Bronchial epithelial cell (primary cell): ENCODE measurements around the gene POMT1. TPM values are rescaled to one million over a fixed set of nuclear protein-coding genes. Genes with fewer than 3 reads are reported as not detected.

Source experiments
- DNase-seq: peaks from one replicate; pipeline ENCODE4 v3.0.0-alpha.2; 2010; ENCODE audit warnings: low read depth
- FAIRE-seq: peaks from 2 replicates; lab custom pipeline; 2011; peaks lifted over from hg19 to GRCh38; lab: Jason Lieb, UNC
- H3K27me3 ChIP-seq: 2 replicates; pipeline ENCODE4 v1.5.1; 2011; ENCODE audit warnings: low read length; ENCODE audit not compliant: control insufficient read depth, insufficient read depth
- H3K36me3 ChIP-seq: 2 replicates; pipeline ENCODE4 v1.5.1; 2011; ENCODE audit warnings: low read length; ENCODE audit not compliant: control insufficient read depth, insufficient read depth
- H3K4me3 ChIP-seq: 2 replicates; pipeline ENCODE4 v1.5.1; 2011; ENCODE audit warnings: mild to moderate bottlenecking, low read depth, low read length, control low read depth
- total RNA-seq: library from RNA; depleted of rRNA; stranded (reverse); fragments of >200 nt; gene quantifications from 2 replicates; pipeline ENCODE4 v1.2.1, GENCODE V29; 2014
- TF ChIP-seq, protein P1 (sequence below): IDR thresholded peaks from 2 replicates; pipeline ENCODE4 v1.5.1; 2011; ENCODE audit warnings: mild to moderate bottlenecking, moderate library complexity, low read length, control low read depth, inconsistent platforms; ENCODE audit not compliant: insufficient read depth, severe bottlenecking

POMT1 gene
- total RNA-seq, 1 donor from 2014 or later, result 13.7 TPM

DNA sequence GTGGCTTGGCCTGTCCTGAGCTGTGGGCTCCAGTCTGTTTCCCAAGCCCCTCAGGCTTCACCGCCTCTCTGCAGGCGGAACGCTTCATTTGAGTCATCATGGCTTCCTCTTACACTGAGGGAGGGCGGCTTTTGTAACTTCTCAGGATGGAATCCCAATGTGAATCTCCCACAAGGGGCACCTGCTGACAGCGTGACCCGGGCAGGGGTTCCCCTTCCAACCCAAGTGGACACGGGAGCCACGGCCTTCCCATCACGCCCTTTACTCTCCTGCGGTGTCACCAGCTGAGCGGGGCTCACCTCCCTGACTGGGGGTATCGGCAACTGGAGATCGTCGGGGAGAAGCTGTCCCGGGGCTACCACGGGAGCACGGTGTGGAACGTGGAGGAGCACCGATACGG, 15.8 kb downstream of the POMT1 start:
- FAIRE-seq, result no peak
- TF ChIP-seq, protein P1, sequence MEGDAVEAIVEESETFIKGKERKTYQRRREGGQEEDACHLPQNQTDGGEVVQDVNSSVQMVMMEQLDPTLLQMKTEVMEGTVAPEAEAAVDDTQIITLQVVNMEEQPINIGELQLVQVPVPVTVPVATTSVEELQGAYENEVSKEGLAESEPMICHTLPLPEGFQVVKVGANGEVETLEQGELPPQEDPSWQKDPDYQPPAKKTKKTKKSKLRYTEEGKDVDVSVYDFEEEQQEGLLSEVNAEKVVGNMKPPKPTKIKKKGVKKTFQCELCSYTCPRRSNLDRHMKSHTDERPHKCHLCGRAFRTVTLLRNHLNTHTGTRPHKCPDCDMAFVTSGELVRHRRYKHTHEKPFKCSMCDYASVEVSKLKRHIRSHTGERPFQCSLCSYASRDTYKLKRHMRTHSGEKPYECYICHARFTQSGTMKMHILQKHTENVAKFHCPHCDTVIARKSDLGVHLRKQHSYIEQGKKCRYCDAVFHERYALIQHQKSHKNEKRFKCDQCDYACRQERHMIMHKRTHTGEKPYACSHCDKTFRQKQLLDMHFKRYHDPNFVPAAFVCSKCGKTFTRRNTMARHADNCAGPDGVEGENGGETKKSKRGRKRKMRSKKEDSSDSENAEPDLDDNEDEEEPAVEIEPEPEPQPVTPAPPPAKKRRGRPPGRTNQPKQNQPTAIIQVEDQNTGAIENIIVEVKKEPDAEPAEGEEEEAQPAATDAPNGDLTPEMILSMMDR, result no peak
- H3K27me3 ChIP-seq, result no peaks in the 10 kb centered on the region
- H3K36me3 ChIP-seq, result peaks cover 29% of the 10 kb centered on the region
- no peak overlapping the region for H3K4me3 ChIP-seq
- DNase-seq, result no peak

DNA sequence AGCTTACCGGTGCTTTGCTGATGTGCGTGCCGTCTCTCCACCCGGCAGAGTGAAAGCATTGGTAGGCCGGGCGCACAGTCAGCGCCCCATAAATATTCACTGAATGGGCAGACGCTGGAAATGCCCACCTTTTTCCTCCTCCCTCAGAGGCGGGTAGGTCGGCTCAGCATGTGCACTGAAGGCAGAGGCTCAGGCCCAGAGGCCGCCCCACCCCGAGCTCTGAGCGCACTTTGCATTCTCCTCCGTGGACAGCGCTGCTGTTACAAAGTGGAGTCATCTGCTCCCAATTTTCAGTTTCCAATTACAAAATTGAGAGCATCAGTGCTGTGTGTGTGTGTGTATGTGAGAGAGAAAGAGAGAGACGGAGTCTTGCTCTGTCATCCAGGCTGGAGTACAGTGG, 17.8 kb downstream of the POMT1 start:
- TF ChIP-seq, protein P1, result no peak
- Histone ChIP-seq H3K27me3 (no peaks in the 10 kb centered on the region), H3K4me3 (no peak overlapping the region), H3K36me3 (peaks cover 29% of the 10 kb centered on the region)
- no peak for DNase-seq
- FAIRE-seq, result no peak

DNA sequence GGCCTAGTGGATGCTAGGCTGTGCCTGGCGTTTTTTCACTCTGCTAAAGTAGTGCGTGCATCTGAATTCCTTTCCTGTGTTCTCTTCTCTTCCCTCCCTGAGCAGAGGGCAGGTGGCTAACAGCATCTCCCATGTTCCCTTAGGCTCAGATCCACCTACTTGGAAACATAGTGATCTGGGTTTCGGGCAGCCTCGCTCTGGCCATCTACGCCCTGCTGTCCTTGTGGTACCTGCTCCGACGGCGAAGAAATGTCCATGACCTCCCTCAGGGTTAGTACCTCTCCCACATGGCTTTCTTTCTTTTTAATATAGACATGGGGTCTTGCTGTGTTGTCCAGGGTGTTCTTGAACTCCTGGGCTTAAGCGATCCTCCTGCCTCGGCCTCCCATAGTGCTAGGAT, 18.5 kb downstream of the POMT1 start:
- Histone ChIP-seq H3K36me3 (peaks cover 31% of the 10 kb centered on the region), H3K4me3 (no peak overlapping the region), H3K27me3 (no peaks in the 10 kb centered on the region)
- FAIRE-seq (peak; percentile 13), DNase-seq (no peak)
- TF ChIP-seq, protein P1, result no peak

DNA sequence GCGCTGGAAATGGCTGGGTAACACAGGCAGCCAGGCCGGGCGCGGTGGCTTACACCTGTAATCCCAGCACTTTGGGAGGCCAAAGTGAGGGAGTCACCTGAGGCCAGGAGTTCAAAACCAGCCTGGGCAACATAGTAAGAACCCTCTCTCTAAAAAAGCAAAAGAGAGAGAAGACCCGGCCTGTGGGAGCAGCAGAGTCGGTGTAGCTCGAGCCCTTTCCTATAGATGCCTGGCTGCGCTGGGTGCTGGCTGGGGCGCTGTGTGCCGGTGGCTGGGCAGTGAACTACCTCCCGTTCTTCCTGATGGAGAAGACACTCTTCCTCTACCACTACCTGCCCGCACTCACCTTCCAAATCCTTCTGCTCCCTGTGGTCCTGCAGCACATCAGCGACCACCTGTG, 19.1 kb downstream of the POMT1 start:
- TF ChIP-seq, protein P1, result no peak
- FAIRE-seq, result no peak
- peaks cover 33% of the 10 kb centered on the region for H3K36me3 ChIP-seq
- H3K27me3 ChIP-seq, result no peaks in the 10 kb centered on the region
- DNase-seq, result no peak
- no peak overlapping the region for H3K4me3 ChIP-seq

DNA sequence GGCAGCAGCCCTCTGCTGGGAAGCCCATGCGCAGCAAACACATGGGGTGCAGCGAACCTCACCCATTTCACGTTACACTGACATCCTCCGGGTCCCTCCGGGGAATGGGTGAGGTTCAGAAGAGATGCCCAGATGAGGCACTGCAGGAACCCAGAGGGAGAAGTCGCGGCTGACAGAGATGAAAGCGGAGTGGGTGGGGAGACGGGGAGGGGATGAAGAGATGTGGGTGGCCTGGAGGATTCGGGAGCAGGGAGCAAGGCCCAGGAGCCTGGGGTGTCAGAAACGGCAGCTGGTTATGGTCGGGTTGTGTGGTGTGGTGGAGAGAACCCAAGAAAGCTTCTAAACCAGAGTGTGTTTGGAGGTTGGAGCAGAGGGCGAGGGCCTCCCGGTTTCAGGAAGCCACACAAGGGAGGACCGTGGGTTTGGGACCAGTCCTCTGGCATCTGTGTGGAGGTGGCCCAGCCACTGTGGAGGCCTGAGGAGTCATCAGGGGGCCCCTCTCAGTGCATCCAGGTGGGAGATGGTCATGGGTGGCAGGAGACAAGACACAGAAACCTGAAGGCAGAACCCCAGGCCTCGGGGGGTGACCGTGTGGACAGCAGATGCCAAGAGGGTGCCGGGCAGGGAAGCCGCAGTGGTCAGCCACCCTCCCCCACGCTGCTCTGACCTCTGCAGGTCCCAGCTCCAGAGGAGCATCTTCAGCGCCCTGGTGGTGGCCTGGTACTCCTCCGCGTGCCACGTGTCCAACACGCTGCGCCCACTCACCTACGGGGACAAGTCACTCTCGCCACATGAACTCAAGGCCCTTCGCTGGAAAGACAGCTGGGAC, 19.8 kb downstream of the POMT1 start:
- DNase-seq (no peak), FAIRE-seq (no peak)
- Histone ChIP-seq H3K4me3 (no peak overlapping the region), H3K27me3 (no peaks in the 10 kb centered on the region), H3K36me3 (peaks cover 33% of the 10 kb centered on the region)
- TF ChIP-seq, protein P1, result no peak

DNA sequence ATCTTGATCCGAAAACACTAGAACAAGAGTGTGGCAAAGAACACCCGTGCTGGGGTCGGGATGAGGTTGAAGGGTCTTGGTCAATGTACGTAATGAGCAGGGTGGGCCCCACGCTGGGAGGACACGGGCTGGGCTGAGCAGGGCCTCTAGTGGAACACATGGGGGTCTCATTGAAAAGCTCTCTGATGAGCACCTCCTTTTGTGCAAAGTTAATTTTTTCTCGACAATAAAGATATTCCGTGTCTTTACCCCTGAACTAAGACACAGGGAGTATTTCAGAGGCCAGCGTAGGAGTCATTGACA, 20.3 kb downstream of the POMT1 start:
- TF ChIP-seq, protein P1, result no peak
- peak; percentile 7 for FAIRE-seq
- peaks cover 32% of the 10 kb centered on the region for H3K36me3 ChIP-seq
- no peak overlapping the region for H3K4me3 ChIP-seq
- DNase-seq, result no peak
- no peaks in the 10 kb centered on the region for H3K27me3 ChIP-seq
